ENCODE results near the gene FBXO3. TPM values are rescaled to one million over a fixed set of nuclear protein-coding genes. Genes with fewer than 3 reads are reported as not detected.
A peak's percentile ranks its signal among the peaks of the same experiment; 100 is the strongest.
"Not testable (repeated sequence)": the region's sequence is repeated elsewhere in the genome, so short reads cannot be mapped to it uniquely, and the experiment has no call there.

FBXO3 gene, protein sequence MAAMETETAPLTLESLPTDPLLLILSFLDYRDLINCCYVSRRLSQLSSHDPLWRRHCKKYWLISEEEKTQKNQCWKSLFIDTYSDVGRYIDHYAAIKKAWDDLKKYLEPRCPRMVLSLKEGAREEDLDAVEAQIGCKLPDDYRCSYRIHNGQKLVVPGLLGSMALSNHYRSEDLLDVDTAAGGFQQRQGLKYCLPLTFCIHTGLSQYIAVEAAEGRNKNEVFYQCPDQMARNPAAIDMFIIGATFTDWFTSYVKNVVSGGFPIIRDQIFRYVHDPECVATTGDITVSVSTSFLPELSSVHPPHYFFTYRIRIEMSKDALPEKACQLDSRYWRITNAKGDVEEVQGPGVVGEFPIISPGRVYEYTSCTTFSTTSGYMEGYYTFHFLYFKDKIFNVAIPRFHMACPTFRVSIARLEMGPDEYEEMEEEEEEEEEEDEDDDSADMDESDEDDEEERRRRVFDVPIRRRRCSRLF
- total RNA-seq (10 to 100 TPM; 43.4 to 72.5 (median 59.5) TPM), polyA plus RNA-seq (10 to 100 TPM; 21.9 to 31.2 TPM)
- long read RNA-seq, donor 1, transcript FBXO3-201 (11 exons, 2,397 nt) = major isoform, 97 of 112 reads
- long read RNA-seq, donor 1, partial matches to known transcripts = 3 of 112 reads
- long read RNA-seq, donor 1, other reads (novel, unspliced or antisense) = 8 of 112 reads
- long read RNA-seq, donor 2, transcript FBXO3-201 (11 exons, 2,397 nt) = major isoform, 88 of 106 reads
- long read RNA-seq, donor 2, partial matches to known transcripts = 4 of 106 reads
- long read RNA-seq, donor 2, other reads (novel, unspliced or antisense) = 6 of 106 reads
- long read RNA-seq, donor 3, full-length matches to known transcripts = 208 of 222 reads
- long read RNA-seq, donor 3, partial matches to known transcripts = 6 of 222 reads
- long read RNA-seq, donor 3, other reads (novel, unspliced or antisense) = 8 of 222 reads

- peak within 1 kb of the TSS; percentile 59 to 98 (median 94) for H3K4me3 ChIP-seq
- DNase-seq = peak; percentile 86 to 88
- intact Hi-C loops (cut with DNase I) = no loop called here
- peaks cover 0 to 16% (median 0%) of the 10 kb centered on the region in 9 donors for H3K36me3 ChIP-seq
- TF ChIP-seq, protein P1, sequence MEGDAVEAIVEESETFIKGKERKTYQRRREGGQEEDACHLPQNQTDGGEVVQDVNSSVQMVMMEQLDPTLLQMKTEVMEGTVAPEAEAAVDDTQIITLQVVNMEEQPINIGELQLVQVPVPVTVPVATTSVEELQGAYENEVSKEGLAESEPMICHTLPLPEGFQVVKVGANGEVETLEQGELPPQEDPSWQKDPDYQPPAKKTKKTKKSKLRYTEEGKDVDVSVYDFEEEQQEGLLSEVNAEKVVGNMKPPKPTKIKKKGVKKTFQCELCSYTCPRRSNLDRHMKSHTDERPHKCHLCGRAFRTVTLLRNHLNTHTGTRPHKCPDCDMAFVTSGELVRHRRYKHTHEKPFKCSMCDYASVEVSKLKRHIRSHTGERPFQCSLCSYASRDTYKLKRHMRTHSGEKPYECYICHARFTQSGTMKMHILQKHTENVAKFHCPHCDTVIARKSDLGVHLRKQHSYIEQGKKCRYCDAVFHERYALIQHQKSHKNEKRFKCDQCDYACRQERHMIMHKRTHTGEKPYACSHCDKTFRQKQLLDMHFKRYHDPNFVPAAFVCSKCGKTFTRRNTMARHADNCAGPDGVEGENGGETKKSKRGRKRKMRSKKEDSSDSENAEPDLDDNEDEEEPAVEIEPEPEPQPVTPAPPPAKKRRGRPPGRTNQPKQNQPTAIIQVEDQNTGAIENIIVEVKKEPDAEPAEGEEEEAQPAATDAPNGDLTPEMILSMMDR (IDR thresholded peaks at IDR 0.05) = no peak
- ATAC-seq = peak; percentile 95 to 97 (median 96)
- peaks cover 0 to 63% (median 40%) of the 10 kb centered on the region in 9 donors for H3K4me1 ChIP-seq
- no peaks in the 10 kb centered on the region for H3K9me3 ChIP-seq
- H3K27ac ChIP-seq = peak within 1 kb of the TSS; percentile 78 to 95 (median 88)
- 1% methylated on average over 61 to 64 of the region's 64 CpGs for WGBS, 2 donors
- H3K27me3 ChIP-seq = peaks cover 0 to 14% (median 0%) of the 10 kb centered on the region in 7 donors
Observed at GRCh38 chr11:33773987-33774735, at the start of gene FBXO3. Gene FBXO3 (minus strand): TSS chr11:33774520. CDS start chr11:33774497, 23 bp downstream.

GRCh38 chr11:33822981-33823380 is 48.7 kb upstream of the FBXO3 start:
- 56 to 57% methylated on average over 3 of the region's 3 CpGs for WGBS, 2 donors
- H3K4me1 ChIP-seq, H3K4me3 ChIP-seq, DNase-seq, H3K36me3 ChIP-seq, H3K27ac ChIP-seq, H3K9me3 ChIP-seq, ATAC-seq: not testable (repeated sequence)
- intact Hi-C loops (cut with DNase I) = loop anchor here in 2 of 10 donors (10.0 kb wide), 2 partner anchors 458 to 858 kb away; no protein-coding TSS in a partner anchor
- H3K27me3 ChIP-seq = peaks cover 4 to 63% (median 40%) of the 10 kb centered on the region in 7 donors

DNA sequence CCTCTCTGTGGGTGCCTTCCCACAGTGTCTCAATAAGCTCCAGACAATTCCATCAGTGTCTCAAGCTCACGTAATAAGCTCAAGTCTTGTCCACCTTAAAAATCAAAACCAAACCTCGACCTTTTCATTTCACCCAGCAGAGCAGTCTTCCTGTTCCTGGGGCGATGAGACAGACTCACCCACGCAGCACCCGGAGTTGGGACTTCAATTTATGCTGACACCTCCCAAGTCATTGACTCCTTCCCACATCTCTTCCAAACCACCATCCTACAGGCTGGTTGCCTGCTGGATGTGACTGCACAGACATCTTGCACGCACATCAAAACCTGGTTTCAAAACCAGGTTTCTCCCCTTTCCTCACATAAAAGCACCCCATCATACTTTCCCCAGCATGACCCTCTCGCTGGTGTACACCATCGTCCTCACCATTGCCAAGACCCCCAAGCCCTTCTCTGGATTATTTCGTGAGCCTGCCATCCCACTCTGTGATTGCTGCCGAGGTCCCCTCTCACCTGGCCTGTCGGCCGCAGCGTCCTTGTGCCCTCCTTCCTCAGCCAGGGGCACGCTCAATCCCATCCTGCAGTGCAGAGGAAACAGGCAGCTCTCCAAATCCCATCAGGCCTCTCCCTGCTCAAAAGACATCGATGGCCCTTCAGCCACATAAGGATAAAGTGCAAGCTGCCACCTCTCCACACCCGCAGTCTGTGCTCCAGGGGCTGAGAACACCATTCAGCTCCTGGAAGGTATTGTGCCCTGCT is 45.1 kb upstream of the FBXO3 start:
- Histone ChIP-seq H3K27me3 (peaks cover 4 to 46% (median 31%) of the 10 kb centered on the region in 7 donors), H3K27ac (no peak overlapping the region), H3K4me1 (no peaks in the 10 kb centered on the region), H3K4me3 (no peak overlapping the region), H3K9me3 (no peaks in the 10 kb centered on the region), H3K36me3 (no peaks in the 10 kb centered on the region)
- intact Hi-C loops (cut with DNase I) = loop anchor here in 3 of 10 donors (10.0 kb wide), 3 partner anchors 455 to 855 kb away; no protein-coding TSS in a partner anchor
- TF ChIP-seq, protein P1 (IDR thresholded peaks at IDR 0.05) = no peak
- no peak for DNase-seq
- WGBS, 2 donors = 65 to 69% methylated on average over 16 of the region's 16 CpGs
- ATAC-seq = no peak

Data from heart right ventricle (tissue), 16 donors.